Suprapubic skin (tissue), 4 donors: ENCODE results near the gene DPP10. TPM values are rescaled to one million over a fixed set of nuclear protein-coding genes. Genes with fewer than 3 reads are reported as not detected.

Experiments used
- DNase-seq, 2 donors: peaks; one replicate each; pipeline ENCODE4 v3.0.0-alpha.2; 2019; ENCODE audit warnings: low spot score in 2 of 2
- H3K27ac ChIP-seq: fragments of 200-600 bp; sonication (generic); one replicate; pipeline ENCODE4 v1.5.1; 2019
- H3K27me3 ChIP-seq: fragments of 200-600 bp; sonication (generic); one replicate; pipeline ENCODE4 v1.5.1; 2019
- H3K36me3 ChIP-seq: fragments of 200-600 bp; sonication (generic); one replicate; pipeline ENCODE4 v1.5.1; 2019
- H3K4me1 ChIP-seq: fragments of 200-600 bp; sonication (generic); one replicate; pipeline ENCODE4 v1.5.1; 2019
- H3K4me3 ChIP-seq: fragments of 200-600 bp; sonication (generic); one replicate; pipeline ENCODE4 v1.5.1; 2019; ENCODE audit warnings: mild to moderate bottlenecking
- H3K9me3 ChIP-seq: fragments of 200-600 bp; sonication (generic); one replicate; pipeline ENCODE4 v1.5.1; 2019
- EP300 ChIP-seq: sonication (generic); formaldehyde crosslinking; IDR thresholded peaks from one replicate; pipeline ENCODE4 v1.6.1; 2017; ENCODE audit warnings: antibody characterized with exemption
- POLR2A ChIP-seq, 2 donors: fragments of 450-650 bp; IDR thresholded peaks; one replicate each; pipeline ENCODE4 v1.6.1; 2017; ENCODE audit warnings: antibody characterized with exemption in 2 of 2, mild to moderate bottlenecking in 2 of 2, moderate library complexity in 2 of 2
- POLR2AphosphoS5 ChIP-seq, 3 donors: sonication (generic); formaldehyde crosslinking; IDR thresholded peaks; one replicate each; pipeline ENCODE4 v1.6.1; 2017; ENCODE audit warnings: antibody characterized with exemption in 3 of 3
- WGBS: methylation state at CpG from one replicate; pipeline ENCODE4 v1.1.5; 2018; 5-methylcytosine and 5-hydroxymethylcytosine counted together
- total RNA-seq, 4 donors: library from RNA; depleted of rRNA; stranded (reverse); fragments of >200 nt; gene quantifications; one replicate each; pipeline ENCODE4 v1.1.0, GENCODE V29; 2016
- TF ChIP-seq, protein P1 (sequence below), 2 donors: fragments of 200-600 bp in 1 of 2; fragments of 450-650 bp in 1 of 2; sonication (generic) in 1 of 2; IDR thresholded peaks; one replicate each; pipeline ENCODE4 v1.5.1; 2016 to 2019; ENCODE audit warnings: antibody characterized with exemption in 2 of 2, mild to moderate bottlenecking in 1 of 2, moderate library complexity in 1 of 2

The DPP10 gene
- total RNA-seq, 4 donors from 2014 or later = 0.68 to 1.4 TPM; not detected in 2

DNA sequence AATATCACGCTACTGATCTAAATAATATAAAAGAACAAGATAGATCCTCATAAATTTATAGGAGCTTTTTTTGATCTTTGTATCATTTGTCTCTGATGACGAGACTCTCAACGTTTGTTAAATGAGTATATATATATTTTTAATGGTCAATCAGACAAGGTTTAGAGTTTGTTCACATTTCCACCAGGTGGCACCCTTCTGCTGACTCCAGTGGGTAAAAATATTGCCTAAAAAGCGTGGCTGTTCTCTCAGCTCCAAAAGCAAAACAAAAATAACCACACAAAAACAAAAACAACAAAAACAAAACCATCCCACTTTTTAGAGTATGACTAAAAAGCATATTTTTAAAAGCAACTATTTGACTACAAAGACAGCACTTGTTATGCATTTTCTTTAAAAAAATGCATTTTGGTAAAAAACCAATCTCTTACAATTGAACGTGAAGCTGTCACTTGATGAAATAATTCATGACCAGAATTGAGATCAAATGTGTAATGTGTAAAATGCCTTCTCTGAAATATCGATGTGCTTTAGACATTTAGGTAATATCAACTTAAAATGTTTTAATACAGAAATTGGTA lies 723.2 kb downstream of the DPP10 start:
- Histone ChIP-seq H3K4me3 (no peak overlapping the region), H3K27ac (no peak overlapping the region), H3K4me1 (peaks cover 22% of the 10 kb centered on the region), H3K27me3 (peaks cover 39% of the 10 kb centered on the region), H3K36me3 (no peaks in the 10 kb centered on the region), H3K9me3 (no peaks in the 10 kb centered on the region)
- TF ChIP-seq EP300 (no peak), POLR2A (IDR thresholded peaks at IDR 0.05) (no peak), POLR2AphosphoS5 (IDR thresholded peaks at IDR 0.05) (no peak)
- TF ChIP-seq, protein P1, sequence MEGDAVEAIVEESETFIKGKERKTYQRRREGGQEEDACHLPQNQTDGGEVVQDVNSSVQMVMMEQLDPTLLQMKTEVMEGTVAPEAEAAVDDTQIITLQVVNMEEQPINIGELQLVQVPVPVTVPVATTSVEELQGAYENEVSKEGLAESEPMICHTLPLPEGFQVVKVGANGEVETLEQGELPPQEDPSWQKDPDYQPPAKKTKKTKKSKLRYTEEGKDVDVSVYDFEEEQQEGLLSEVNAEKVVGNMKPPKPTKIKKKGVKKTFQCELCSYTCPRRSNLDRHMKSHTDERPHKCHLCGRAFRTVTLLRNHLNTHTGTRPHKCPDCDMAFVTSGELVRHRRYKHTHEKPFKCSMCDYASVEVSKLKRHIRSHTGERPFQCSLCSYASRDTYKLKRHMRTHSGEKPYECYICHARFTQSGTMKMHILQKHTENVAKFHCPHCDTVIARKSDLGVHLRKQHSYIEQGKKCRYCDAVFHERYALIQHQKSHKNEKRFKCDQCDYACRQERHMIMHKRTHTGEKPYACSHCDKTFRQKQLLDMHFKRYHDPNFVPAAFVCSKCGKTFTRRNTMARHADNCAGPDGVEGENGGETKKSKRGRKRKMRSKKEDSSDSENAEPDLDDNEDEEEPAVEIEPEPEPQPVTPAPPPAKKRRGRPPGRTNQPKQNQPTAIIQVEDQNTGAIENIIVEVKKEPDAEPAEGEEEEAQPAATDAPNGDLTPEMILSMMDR (IDR thresholded peaks at IDR 0.05) = no peak
- 35% methylated on average over 6 of the region's 6 CpGs for WGBS
- DNase-seq = no peak

DNA sequence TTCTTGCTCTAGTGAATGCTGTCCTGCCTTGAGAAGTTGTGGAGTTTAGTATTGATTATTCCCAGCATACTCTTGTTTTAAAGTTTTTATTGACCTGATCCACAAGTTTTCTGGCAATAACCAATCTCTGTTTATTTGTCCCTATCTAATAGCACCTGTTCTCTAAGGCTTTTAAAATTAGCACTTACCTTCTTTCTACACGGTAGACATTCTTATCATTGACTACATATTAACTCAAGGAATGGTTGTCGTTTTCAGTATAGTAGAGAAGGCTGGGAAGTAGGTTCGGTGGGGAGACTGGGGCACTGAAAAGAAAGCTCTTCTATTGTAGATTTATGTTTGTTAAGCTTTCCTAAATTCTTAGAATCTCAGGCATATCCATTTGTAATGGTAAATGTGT lies 726.0 kb downstream of the DPP10 start:
- peaks cover 11% of the 10 kb centered on the region for H3K27me3 ChIP-seq
- no peak for DNase-seq
- H3K9me3 ChIP-seq = no peaks in the 10 kb centered on the region
- WGBS = 70% methylated on average over 3 of the region's 3 CpGs
- no peak for TF ChIP-seq EP300
- TF ChIP-seq POLR2AphosphoS5 (IDR thresholded peaks at IDR 0.05) = no peak
- TF ChIP-seq, protein P1 (IDR thresholded peaks at IDR 0.05) = no peak
- TF ChIP-seq POLR2A (IDR thresholded peaks at IDR 0.05) = no peak
- no peak overlapping the region for H3K27ac ChIP-seq
- H3K4me1 ChIP-seq = no peaks in the 10 kb centered on the region
- no peak overlapping the region for H3K4me3 ChIP-seq
- no peaks in the 10 kb centered on the region for H3K36me3 ChIP-seq

DNA sequence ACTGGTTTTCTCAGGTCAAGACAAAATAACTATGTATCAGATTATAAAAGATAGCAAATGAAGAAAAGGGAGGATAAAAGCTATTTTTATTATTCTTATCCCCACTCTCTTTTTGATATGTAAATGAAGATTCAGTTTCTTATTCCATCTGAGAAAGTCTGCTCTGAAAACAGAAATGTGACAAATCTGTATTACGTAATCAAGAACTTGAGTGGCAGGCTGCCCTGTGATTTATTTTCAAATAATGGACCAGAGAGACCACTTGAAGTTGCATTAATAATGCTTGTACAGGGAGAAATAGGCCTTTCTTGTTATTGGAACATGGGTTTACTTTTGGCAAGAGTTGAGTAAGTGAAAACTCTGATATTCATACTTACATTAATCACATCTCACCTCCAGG lies 727.4 kb downstream of the DPP10 start:
- no peak overlapping the region for H3K4me3 ChIP-seq

DNA sequence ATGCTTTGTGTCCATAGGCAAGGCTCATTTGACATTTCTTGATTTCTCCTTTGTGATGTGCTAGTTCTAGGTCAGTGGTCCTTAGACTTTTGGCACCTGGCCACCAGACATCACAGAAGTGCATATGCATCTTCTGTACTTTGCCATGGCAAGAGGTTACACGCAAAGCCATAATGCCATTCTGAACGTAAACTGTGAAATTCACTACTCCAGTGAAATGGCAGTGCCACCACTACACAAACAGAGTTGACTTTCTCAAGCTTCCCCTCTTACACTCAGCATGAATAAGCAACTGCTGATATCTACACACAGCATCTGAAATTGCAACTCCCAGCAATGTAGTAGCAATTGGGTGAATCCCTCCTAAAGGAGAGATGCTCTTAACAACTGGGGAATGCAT lies 729.3 kb downstream of the DPP10 start:
- Histone ChIP-seq H3K9me3 (no peaks in the 10 kb centered on the region), H3K27ac (no peak overlapping the region), H3K4me1 (no peaks in the 10 kb centered on the region), H3K36me3 (no peaks in the 10 kb centered on the region), H3K4me3 (no peak overlapping the region), H3K27me3 (no peaks in the 10 kb centered on the region)
- no peak for DNase-seq
- WGBS = 89% methylated on average over 2 of the region's 2 CpGs
- TF ChIP-seq POLR2A (IDR thresholded peaks at IDR 0.05) = no peak
- TF ChIP-seq POLR2AphosphoS5 (IDR thresholded peaks at IDR 0.05) = no peak
- TF ChIP-seq, protein P1 (IDR thresholded peaks at IDR 0.05) = no peak
- no peak for TF ChIP-seq EP300

More for the DNA sequence above, 727.4 kb downstream of the DPP10 start:
- 92% methylated on average over 1 of the region's 1 CpG for WGBS
- TF ChIP-seq POLR2AphosphoS5 (IDR thresholded peaks at IDR 0.05) (no peak), EP300 (no peak), POLR2A (IDR thresholded peaks at IDR 0.05) (no peak)
- TF ChIP-seq, protein P1 (IDR thresholded peaks at IDR 0.05) = no peak
- Histone ChIP-seq H3K4me1 (no peaks in the 10 kb centered on the region), H3K27me3 (no peaks in the 10 kb centered on the region), H3K27ac (no peak overlapping the region), H3K36me3 (no peaks in the 10 kb centered on the region), H3K9me3 (no peaks in the 10 kb centered on the region)
- DNase-seq = no peak

DNA sequence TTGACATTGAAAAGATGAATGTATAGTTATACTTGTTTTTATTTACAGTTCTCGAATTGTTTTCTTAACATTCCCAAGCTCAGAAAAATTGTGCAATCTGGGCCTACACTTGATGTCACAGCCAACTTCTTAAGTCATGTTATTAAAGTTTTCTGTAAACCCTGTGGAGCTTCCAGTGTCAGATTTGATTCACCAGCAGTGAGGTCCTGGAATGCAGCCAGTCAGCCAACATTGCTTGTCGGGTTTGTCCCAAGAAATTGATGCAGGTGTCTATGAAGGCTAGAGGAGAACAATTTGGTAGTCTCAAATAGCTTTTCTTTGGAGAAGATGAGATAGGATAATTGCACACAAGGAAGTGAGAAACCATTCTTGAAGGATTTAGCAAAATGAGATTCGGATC lies 732.2 kb downstream of the DPP10 start:
- no peak for DNase-seq
- no peaks in the 10 kb centered on the region for H3K4me1 ChIP-seq
- H3K36me3 ChIP-seq = no peaks in the 10 kb centered on the region
- WGBS = 37% methylated on average over 3 of the region's 3 CpGs
- no peak overlapping the region for H3K4me3 ChIP-seq
- H3K9me3 ChIP-seq = no peaks in the 10 kb centered on the region
- H3K27ac ChIP-seq = no peak overlapping the region
- H3K27me3 ChIP-seq = no peaks in the 10 kb centered on the region
- TF ChIP-seq, protein P1 (IDR thresholded peaks at IDR 0.05) = no peak
- TF ChIP-seq POLR2A (IDR thresholded peaks at IDR 0.05) (no peak), EP300 (no peak), POLR2AphosphoS5 (IDR thresholded peaks at IDR 0.05) (no peak)
